Daoy (cell line): ENCODE measurements around the gene PRSS21. TPM values are rescaled to one million over a fixed set of nuclear protein-coding genes. Genes with fewer than 3 reads are reported as not detected.
A peak's percentile ranks its signal among the peaks of the same experiment; 100 is the strongest.

Experiments
- DNase-seq: peaks from one replicate; pipeline ENCODE4 v3.0.0-alpha.2; 2015; ENCODE audit warnings: low read depth
- total RNA-seq: library from RNA; depleted of rRNA; stranded (reverse); fragments of >200 nt; shearing (Covaris generic); gene quantifications from 2 replicates; pipeline ENCODE4 v1.2.3, GENCODE V29; 2014

Gene PRSS21
- total RNA-seq, 1 experiment from 2014 or later = not detected

- DNase-seq = no peak
Observed at GRCh38 chr16:2843526-2843925, 26.5 kb downstream of the PRSS21 start.

- no peak for DNase-seq
Observed at GRCh38 chr16:2845116-2845515, 28.1 kb downstream of the PRSS21 start.

GRCh38 chr16:2846511-2847310 lies 29.7 kb downstream of the PRSS21 start:
- peak; percentile 48 for DNase-seq

- no peak for DNase-seq
Observed at GRCh38 chr16:2848933-2849725, 32.1 kb downstream of the PRSS21 start.

GRCh38 chr16:2852003-2852730 lies 35.1 kb downstream of the PRSS21 start:
- DNase-seq = no peak

- no peak for DNase-seq
Observed at GRCh38 chr16:2852731-2853507, 35.9 kb downstream of the PRSS21 start.

- DNase-seq = no peak
Observed at GRCh38 chr16:2853531-2854073, 36.6 kb downstream of the PRSS21 start.

- no peak for DNase-seq
Observed at GRCh38 chr16:2854700-2855309, 37.8 kb downstream of the PRSS21 start.

GRCh38 chr16:2855536-2855935 lies 38.5 kb downstream of the PRSS21 start:
- DNase-seq = no peak

GRCh38 chr16:2856061-2856670 lies 39.1 kb downstream of the PRSS21 start:
- DNase-seq = peak; percentile 27

- no peak for DNase-seq
Observed at GRCh38 chr16:2856686-2857450, 39.8 kb downstream of the PRSS21 start.

- DNase-seq = peak; percentile 34
Observed at GRCh38 chr16:2857451-2858244, 40.6 kb downstream of the PRSS21 start, which contains the start of gene PRSS22. Gene PRSS22, minus strand, starts transcription at chr16:2858170. Its CDS starts 66 bp downstream, at chr16:2858104.

GRCh38 chr16:2858245-2859025 lies 41.4 kb downstream of the PRSS21 start:
- peak; percentile 40 for DNase-seq

GRCh38 chr16:2859686-2860265 lies 42.7 kb downstream of the PRSS21 start:
- no peak for DNase-seq

GRCh38 chr16:2860826-2861567 lies 44.0 kb downstream of the PRSS21 start:
- peak; percentile 22 for DNase-seq

GRCh38 chr16:2865651-2866050 lies 48.6 kb downstream of the PRSS21 start:
- no peak for DNase-seq

- no peak for DNase-seq
Observed at GRCh38 chr16:2866431-2866830, 49.4 kb downstream of the PRSS21 start.
